ENCODE data around the gene DAPK3. TPM values are rescaled to one million over a fixed set of nuclear protein-coding genes. Genes with fewer than 3 reads are reported as not detected.
"Not testable (repeated sequence)": the region's sequence is repeated elsewhere in the genome, so short reads cannot be mapped to it uniquely, and the experiment has no call there.

DAPK3 gene
- total RNA-seq, 2 donors from 2014 or later = 33.8 to 45.9 TPM

DNA sequence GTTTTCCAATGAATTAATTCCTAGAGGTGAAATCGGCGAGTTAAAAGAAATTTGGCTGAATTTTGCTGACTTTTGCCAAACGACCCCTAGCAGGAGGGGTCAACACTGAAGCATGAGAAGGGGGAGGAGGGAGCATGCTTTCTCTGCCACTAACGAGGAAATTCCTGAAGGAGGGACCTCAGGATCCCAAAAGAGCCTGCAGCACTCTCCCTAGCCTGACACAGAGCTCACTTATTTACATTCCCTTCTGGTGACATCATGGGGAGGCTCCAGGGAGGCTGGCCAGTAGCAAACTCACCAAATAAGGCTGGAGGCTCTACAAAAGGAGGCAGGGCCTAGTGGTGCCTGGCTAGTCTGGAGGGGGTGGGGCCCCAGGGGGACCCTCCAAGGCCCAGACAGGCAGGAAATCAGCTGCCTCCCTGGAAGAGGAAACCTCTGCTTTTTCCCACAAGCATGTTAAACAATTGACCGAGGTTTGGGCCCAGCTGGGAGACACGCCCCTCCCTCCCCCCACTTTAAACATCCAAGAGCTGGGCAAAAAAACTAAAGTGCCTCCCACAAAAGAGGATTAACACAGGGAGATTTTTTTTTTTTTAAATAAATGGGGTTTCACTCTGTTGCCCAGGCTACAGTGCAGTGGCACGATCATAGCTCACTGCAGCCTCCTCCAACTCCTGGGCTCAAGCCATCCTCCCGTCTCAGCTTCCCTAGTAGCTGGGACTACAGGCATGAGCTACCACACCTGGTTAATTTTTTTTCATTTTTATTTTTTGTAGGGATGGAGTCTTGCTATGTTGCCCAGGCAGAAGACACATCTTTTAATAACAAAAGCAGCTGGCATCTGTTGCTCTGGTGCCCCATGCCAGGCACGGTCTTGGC, 2.1 kb downstream of the DAPK3 start:
- H3K27me3 Mint-ChIP-seq (ENCODE audit: low read depth) = no peaks in the 10 kb centered on the region
- ATAC-seq (replicated peaks in 1 of 2) (no peak), DNase-seq (no peak)
- peaks cover 2 to 7% of the 10 kb centered on the region in 2 donors for H3K36me3 Mint-ChIP-seq (ENCODE audit: insufficient read depth in 2 of 2)
- peak overlapping the region in 1 of 2 donors; percentile 31 for H3K4me3 Mint-ChIP-seq
- peak overlapping the region; percentile 60 for H3K27ac Mint-ChIP-seq
- H3K9me3 Mint-ChIP-seq = no peaks in the 10 kb centered on the region
- H3K4me1 Mint-ChIP-seq (ENCODE audit: low read depth) = peaks cover 25% of the 10 kb centered on the region

DNA sequence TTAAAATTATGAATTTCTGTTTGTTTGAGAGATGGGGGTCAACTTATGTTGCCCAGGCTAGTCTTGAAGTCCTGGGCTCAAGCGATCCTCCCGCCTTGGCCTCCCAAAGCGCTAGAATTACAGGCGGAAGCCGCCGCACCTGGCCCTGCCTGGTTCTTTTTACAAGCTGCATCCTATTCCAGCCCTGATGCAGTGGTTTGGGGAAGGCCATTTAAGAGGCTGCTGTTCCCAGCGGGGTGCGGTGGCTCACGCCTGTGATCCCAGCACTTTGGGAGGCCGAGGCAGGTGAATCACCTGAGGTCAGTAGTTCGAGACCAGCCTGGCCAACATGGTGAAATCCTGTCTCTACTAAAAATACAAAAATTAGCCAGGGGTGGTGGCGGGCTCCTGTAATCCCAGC, 2.9 kb downstream of the DAPK3 start:
- not testable (repeated sequence) for H3K9me3 Mint-ChIP-seq; H3K27me3 Mint-ChIP-seq (ENCODE audit: low read depth); H3K36me3 Mint-ChIP-seq (ENCODE audit: insufficient read depth in 2 of 2); ATAC-seq (replicated peaks in 1 of 2); H3K4me3 Mint-ChIP-seq; DNase-seq
- peak overlapping the region; percentile 60 for H3K27ac Mint-ChIP-seq
- H3K4me1 Mint-ChIP-seq (ENCODE audit: low read depth) = peaks cover 25% of the 10 kb centered on the region

DNA sequence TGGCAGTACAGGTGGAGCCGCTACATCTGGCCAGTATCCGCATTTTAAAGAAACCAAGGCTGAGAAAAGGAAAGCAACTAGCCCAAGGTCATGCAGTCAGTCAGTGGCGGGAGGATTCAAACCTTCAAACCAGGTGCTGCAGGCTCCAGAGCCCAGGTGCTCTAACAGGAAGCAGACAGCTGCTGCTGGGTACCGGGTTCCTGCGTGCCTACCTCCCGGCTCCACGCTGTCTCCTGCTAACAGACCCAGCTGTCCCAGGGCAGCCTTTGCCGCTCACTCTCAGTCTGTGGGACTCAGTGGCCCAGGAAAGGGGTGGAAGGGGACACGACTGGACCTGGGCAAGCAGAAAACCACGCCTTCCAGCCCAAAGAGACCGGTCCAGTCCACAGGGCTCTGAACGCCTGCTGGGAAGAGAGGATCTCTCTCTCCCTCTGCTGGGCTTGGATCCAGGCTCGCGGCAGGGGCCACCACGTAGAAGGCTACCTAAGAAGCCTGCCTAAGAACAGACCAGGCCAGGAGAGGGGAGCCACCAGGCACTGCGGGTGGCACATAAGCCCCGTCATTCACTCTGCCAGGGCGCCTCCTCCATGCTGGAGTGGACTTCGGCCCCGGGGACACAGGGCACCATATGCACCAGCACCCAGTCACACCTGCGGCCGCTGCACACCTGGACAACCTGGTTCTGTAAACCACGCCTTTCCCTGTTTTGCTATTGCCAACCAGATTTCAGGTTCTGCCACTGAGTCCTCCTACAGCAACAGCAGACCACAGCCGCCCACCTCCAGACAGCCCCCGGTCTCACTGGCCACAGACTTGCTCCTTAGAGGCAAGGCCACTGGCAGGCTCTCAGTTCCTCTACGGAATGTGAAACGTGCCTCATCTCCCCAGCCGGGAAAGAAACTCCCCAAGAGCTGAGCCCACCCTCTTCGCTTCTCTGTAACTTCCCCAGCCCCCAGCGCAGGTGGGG, 4.6 kb downstream of the DAPK3 start:
- no peaks in the 10 kb centered on the region for H3K9me3 Mint-ChIP-seq
- no peak overlapping the region for H3K4me3 Mint-ChIP-seq
- H3K27ac Mint-ChIP-seq = no peak overlapping the region
- DNase-seq (no peak), ATAC-seq (replicated peaks in 1 of 2) (no peak)
- H3K27me3 Mint-ChIP-seq (ENCODE audit: low read depth) = no peaks in the 10 kb centered on the region
- H3K4me1 Mint-ChIP-seq (ENCODE audit: low read depth) = peaks cover 25% of the 10 kb centered on the region
- peaks cover 2 to 7% of the 10 kb centered on the region in 2 donors for H3K36me3 Mint-ChIP-seq (ENCODE audit: insufficient read depth in 2 of 2)

DNA sequence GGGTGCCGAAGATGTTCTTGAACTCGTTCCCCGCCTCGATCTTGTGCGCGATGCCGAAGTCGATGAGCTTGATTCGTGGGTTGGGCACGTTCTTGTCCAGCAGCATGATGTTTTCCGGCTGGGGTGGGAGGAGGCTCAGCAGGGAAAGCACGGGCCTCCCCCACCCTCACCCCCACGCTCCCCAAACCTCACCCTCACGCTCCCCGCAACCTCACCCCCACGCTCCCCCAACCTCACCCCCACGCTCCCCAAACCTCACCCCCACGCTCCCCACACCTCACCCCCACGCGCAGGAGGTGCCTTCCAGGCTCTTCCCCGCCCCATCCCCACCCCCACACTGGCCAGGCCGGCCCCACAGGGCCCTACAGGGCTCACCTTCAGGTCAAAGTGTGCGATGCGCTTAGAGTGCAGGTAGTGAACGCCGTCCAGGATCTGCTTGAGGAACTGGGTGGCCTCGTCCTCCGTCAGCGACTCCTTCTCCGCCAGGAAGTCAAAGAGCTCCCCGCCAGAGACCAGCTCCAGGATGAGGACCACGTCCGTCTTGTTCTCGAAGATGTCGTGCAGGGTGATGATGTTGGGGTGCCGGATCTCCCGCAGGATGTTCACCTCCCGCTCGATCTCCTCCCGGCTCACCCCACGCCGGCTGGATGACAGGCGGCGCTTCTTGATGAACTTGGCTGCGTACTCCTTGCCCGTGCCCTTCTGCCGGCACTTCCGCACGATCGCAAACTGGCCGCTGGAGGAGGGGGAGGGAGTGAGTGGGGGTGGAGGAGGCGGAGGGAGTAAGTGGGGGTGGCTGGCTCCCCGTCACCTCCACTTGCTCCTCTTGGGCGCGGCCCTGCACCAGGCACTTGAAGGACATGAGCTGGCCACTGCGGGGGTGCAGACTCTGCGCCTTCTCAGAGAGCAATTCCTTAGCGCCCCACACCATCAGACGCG, 6.4 kb downstream of the DAPK3 start:
- H3K9me3 Mint-ChIP-seq = no peaks in the 10 kb centered on the region
- H3K27ac Mint-ChIP-seq = no peak overlapping the region
- H3K4me1 Mint-ChIP-seq (ENCODE audit: low read depth) = peaks cover 14% of the 10 kb centered on the region
- DNase-seq = no peak
- no peak for ATAC-seq (replicated peaks in 1 of 2)
- H3K36me3 Mint-ChIP-seq (ENCODE audit: insufficient read depth in 2 of 2) = peaks cover 0 to 5% of the 10 kb centered on the region in 2 donors
- H3K4me3 Mint-ChIP-seq = no peak overlapping the region
- H3K27me3 Mint-ChIP-seq (ENCODE audit: low read depth) = no peaks in the 10 kb centered on the region

DNA sequence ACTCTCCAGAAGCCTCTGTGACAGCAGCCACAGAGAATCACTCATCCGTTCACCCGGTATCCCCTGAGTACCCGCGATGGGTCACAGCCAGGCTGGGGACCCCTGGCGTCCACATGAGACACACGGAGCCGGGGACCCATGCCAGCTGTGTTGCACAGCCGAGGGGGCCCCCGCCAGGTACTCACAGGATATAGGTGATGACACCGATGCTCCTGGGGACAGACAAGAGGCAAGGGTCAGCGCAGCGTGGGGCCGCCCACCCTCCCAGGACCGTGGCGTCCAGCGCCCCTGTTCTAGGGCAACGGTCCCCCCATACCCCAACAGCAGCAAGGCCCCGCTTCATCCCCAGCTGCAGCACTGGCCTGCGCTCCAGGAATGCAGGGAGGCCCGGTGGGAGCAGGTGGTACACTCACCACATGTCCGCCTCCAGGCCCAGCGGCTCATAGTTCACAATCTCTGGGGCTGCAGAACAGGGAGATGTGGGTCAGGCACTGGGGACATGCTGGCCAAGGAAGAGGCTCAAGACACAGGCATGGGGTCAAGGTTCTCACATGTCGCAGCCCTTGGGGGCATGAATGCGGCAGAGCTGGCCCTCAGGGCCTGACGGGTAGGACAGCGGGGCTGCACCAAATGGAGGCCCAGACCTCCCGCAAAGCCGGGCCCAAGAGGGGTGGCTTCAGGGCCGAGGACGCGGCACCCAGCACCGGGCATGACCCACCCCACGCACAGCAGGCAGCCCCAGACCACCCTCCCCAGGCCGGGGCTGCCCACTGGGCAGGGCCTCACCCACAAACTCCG, 7.2 kb downstream of the DAPK3 start:
- Mint-ChIP-seq H3K4me1 (ENCODE audit: low read depth) (peaks cover 5% of the 10 kb centered on the region), H3K27ac (no peak overlapping the region), H3K27me3 (ENCODE audit: low read depth) (no peaks in the 10 kb centered on the region), H3K36me3 (ENCODE audit: insufficient read depth in 2 of 2) (peaks cover 0 to 5% of the 10 kb centered on the region in 2 donors), H3K4me3 (no peak overlapping the region), H3K9me3 (no peaks in the 10 kb centered on the region)
- ATAC-seq (replicated peaks in 1 of 2) = no peak
- DNase-seq = no peak

DNA sequence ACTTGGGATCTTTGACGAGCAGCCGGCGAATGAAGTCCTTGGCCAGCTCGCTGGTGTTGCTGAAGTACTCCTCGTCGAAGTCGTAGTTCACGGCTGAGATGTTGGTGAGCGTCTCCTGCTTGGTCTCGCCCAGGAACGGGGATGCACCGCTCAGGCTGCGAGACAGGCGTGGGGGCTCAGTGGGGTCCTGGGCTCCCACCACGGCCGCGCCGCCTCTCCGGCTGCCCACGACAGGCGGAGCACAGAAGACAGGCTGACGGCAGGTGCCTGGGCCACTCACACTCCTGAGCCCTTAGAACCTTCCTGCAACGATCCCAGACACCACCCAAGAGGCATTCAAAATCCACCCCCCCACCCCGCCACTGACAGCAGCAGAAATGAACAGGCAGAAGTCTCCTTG, 9.9 kb downstream of the DAPK3 start:
- peaks cover 0 to 5% of the 10 kb centered on the region in 2 donors for H3K36me3 Mint-ChIP-seq (ENCODE audit: insufficient read depth in 2 of 2)
- no peaks in the 10 kb centered on the region for H3K4me1 Mint-ChIP-seq (ENCODE audit: low read depth)
- no peak overlapping the region for H3K4me3 Mint-ChIP-seq
- H3K27me3 Mint-ChIP-seq (ENCODE audit: low read depth) = no peaks in the 10 kb centered on the region
- H3K27ac Mint-ChIP-seq = no peak overlapping the region
- DNase-seq = no peak
- ATAC-seq (replicated peaks in 1 of 2) = no peak
- H3K9me3 Mint-ChIP-seq = no peaks in the 10 kb centered on the region

DNA sequence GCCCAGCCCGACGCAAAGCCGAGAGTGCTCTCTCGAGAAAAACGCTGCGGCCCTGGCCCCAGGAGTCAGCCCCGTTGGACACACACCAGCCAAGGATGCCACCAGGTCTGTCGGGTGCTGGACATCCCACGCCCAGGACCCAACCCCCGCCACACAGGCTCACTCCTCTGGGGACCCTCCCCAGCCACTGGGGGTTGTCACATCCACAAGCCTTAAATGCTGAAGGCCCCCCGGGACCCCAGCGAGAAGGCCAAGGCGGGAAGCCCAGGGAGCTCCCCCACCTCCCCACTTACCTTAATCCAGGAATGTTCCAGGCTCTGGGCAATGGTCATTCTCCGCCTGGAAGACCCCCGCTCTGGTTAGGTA, 11.2 kb downstream of the DAPK3 start:
- no peaks in the 10 kb centered on the region for H3K27me3 Mint-ChIP-seq (ENCODE audit: low read depth)
- no peaks in the 10 kb centered on the region for H3K9me3 Mint-ChIP-seq
- no peak for DNase-seq
- H3K4me1 Mint-ChIP-seq (ENCODE audit: low read depth) = no peaks in the 10 kb centered on the region
- ATAC-seq (replicated peaks in 1 of 2) = no peak
- H3K4me3 Mint-ChIP-seq = no peak overlapping the region
- peaks cover 0 to 5% of the 10 kb centered on the region in 2 donors for H3K36me3 Mint-ChIP-seq (ENCODE audit: insufficient read depth in 2 of 2)
- no peak overlapping the region for H3K27ac Mint-ChIP-seq

DNA sequence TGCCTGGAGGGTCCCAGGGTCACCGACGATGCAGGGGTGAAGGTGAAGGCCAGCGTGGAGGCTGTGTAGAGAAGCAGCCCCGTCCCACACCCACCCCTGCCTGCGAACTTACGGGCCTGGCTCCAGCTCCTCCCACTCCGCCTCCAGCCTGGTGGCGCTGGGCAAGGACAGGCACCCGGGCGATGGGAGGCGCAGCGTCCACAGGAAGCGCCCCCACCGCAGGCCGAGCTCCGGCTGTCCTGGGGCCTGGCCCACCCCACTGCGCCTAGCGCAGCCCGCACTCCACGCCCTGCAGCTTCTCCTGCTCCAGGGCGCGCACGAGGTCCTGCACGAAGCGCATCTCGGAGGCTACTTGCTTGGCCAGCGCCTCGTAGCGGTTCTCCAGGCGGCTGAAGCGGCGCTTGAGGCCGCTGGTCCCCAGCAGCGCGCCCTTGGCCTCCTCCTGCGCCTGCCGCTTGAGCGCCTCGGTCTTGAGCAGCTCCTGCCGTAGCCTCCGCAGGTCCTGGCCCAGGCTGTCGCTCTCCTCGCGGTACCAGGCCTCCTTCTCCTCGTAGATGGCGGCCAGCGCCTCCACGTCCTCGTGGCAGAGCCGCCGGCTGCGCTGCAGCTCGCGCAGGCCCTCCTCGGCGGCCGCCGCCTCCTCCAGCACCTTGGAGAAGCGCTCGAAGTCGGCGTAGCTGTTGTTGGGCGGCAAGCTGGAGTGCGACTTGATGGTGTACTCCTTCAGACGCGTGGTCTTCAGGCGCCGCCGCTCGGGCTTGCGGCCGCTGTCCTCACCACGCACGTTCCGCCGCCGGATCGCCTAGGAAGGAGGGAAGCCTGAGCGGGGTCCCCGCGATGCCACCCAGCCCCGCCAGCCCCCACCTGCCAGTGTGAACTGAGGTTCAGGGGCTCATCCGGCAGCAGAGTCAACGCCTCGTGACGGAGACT, 11.8 kb downstream of the DAPK3 start:
- Mint-ChIP-seq H3K4me3 (no peak overlapping the region), H3K9me3 (no peaks in the 10 kb centered on the region), H3K4me1 (ENCODE audit: low read depth) (no peaks in the 10 kb centered on the region), H3K36me3 (ENCODE audit: insufficient read depth in 2 of 2) (peaks cover 0 to 3% of the 10 kb centered on the region in 2 donors), H3K27me3 (ENCODE audit: low read depth) (no peaks in the 10 kb centered on the region), H3K27ac (no peak overlapping the region)
- no peak for ATAC-seq (replicated peaks in 1 of 2)
- DNase-seq = no peak

DNA sequence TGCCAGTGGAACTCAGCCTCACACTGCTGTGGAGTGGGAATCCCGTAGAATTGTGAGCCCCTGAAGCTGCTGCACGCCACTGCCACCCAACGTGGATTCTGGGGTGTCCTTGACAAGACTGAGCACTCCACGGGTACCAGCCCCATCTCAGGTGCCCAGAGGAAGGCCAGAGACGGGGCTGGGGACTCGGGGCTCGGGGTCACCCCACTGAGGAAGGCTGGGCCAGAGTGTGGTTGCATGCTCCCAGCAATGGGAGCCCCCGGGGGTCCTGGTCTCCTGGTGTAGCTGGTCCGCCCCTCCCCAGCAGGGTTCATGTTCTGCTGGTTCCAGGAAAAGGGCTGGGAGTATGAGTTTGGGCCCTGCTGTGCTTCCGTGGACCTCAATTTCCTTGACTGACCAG, 15.2 kb downstream of the DAPK3 start:
- DNase-seq (no peak), ATAC-seq (replicated peaks in 1 of 2) (no peak)

DNA sequence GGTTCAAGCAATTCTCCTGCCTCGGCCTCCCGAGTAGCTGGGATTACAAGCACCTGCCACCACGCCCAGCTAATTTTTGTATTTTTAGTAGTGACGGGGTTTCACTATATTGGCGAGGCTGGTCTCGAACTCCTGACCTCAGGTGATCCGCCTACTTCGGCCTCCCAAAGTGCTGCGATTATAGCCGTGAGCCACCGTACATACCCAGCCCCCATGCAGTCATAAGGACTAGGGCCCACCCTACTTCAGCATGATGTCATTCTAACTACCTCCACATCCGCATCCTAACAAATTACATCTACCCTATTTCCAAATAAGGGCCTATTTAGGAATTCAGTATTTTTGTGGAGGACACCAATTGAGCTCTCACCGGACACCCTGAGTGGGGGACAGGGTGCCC, 15.6 kb downstream of the DAPK3 start:
- DNase-seq; H3K4me3 Mint-ChIP-seq; H3K4me1 Mint-ChIP-seq (ENCODE audit: low read depth); H3K36me3 Mint-ChIP-seq (ENCODE audit: insufficient read depth in 2 of 2); H3K27ac Mint-ChIP-seq; ATAC-seq (replicated peaks in 1 of 2); H3K9me3 Mint-ChIP-seq; H3K27me3 Mint-ChIP-seq (ENCODE audit: low read depth): not testable (repeated sequence)

More for the DNA sequence above, 15.2 kb downstream of the DAPK3 start:
- peaks cover 0 to 3% of the 10 kb centered on the region in 2 donors for H3K36me3 Mint-ChIP-seq (ENCODE audit: insufficient read depth in 2 of 2)
- H3K27ac Mint-ChIP-seq = no peak overlapping the region
- H3K27me3 Mint-ChIP-seq (ENCODE audit: low read depth) = no peaks in the 10 kb centered on the region
- H3K9me3 Mint-ChIP-seq = no peaks in the 10 kb centered on the region
- no peak overlapping the region for H3K4me3 Mint-ChIP-seq
- peaks cover 9% of the 10 kb centered on the region for H3K4me1 Mint-ChIP-seq (ENCODE audit: low read depth)

DNA sequence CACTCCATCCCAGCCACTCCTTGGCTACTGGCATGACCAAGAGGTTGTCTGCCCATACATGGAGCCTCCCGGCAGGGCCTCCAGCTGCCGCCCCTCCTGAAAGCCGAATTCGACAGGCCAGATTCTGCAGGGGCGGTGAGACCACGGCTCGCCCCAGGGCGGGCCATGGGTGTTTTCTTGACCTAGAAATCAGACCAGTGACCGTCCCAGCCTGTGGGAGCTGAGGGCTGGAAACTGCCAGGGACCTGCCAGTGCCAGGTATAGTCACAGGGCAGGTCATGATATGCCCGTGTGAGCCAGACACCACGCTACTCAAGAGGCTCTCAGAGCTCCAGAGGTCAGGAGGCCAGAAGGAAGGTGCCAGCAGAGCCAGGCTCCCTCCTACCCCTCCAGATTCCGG, 16.8 kb downstream of the DAPK3 start:
- Mint-ChIP-seq H3K9me3 (no peaks in the 10 kb centered on the region), H3K27ac (no peak overlapping the region), H3K4me3 (no peak overlapping the region), H3K27me3 (ENCODE audit: low read depth) (no peaks in the 10 kb centered on the region), H3K4me1 (ENCODE audit: low read depth) (peaks cover 9% of the 10 kb centered on the region), H3K36me3 (ENCODE audit: insufficient read depth in 2 of 2) (peaks cover 0 to 3% of the 10 kb centered on the region in 2 donors)
- ATAC-seq (replicated peaks in 1 of 2) (no peak), DNase-seq (no peak)

Measured in activated T-cell treated with anti-CD3 and anti-CD28 coated beads, Interleukin-2, amount 50 U/mL, for 72 hours (primary cell).